ENCODE data around the gene PCDHA1. TPM values are rescaled to one million over a fixed set of nuclear protein-coding genes. Genes with fewer than 3 reads are reported as not detected.

Gene PCDHA1
- total RNA-seq, 1 donor from 2014 or later = not detected

- DNase-seq (ENCODE audit: low read depth) = no peak
- no peak for TF ChIP-seq CTCF (conservative IDR thresholded peaks at IDR 0.05; ENCODE audit: low read depth, low read length)
- no peak overlapping the region for H3K4me3 ChIP-seq (ENCODE audit: low read depth, low read length)
Observed at GRCh38 chr5:140978260-140978659, 192.3 kb downstream of the PCDHA1 start.

- no peak for DNase-seq (ENCODE audit: low read depth)
- H3K4me3 ChIP-seq (ENCODE audit: low read depth, low read length) = no peak overlapping the region
- TF ChIP-seq CTCF (conservative IDR thresholded peaks at IDR 0.05; ENCODE audit: low read depth, low read length) = no peak
Observed at GRCh38 chr5:140978983-140979382, 193.0 kb downstream of the PCDHA1 start.

GRCh38 chr5:140982083-140982716 is 196.3 kb downstream of the PCDHA1 start:
- no peak for DNase-seq (ENCODE audit: low read depth)
- no peak for TF ChIP-seq CTCF (conservative IDR thresholded peaks at IDR 0.05; ENCODE audit: low read depth, low read length)
- no peak overlapping the region for H3K4me3 ChIP-seq (ENCODE audit: low read depth, low read length)

GRCh38 chr5:140986117-140986521 is 200.2 kb downstream of the PCDHA1 start:
- TF ChIP-seq CTCF (conservative IDR thresholded peaks at IDR 0.05; ENCODE audit: low read depth, low read length) = no peak
- no peak for DNase-seq (ENCODE audit: low read depth)
- H3K4me3 ChIP-seq (ENCODE audit: low read depth, low read length) = no peak overlapping the region

- no peak overlapping the region for H3K4me3 ChIP-seq (ENCODE audit: low read depth, low read length)
- TF ChIP-seq CTCF (conservative IDR thresholded peaks at IDR 0.05; ENCODE audit: low read depth, low read length) = no peak
- DNase-seq (ENCODE audit: low read depth) = no peak
Observed at GRCh38 chr5:140988100-140988499, 202.2 kb downstream of the PCDHA1 start.

GRCh38 chr5:140988608-140989007 is 202.7 kb downstream of the PCDHA1 start:
- no peak for TF ChIP-seq CTCF (conservative IDR thresholded peaks at IDR 0.05; ENCODE audit: low read depth, low read length)
- H3K4me3 ChIP-seq (ENCODE audit: low read depth, low read length) = no peak overlapping the region
- no peak for DNase-seq (ENCODE audit: low read depth)
